ENCODE measurements around the gene NFKB2.

The NFKB2 gene

GRCh38 chr10:102395400-102396316, at the start of gene NFKB2:
NFKB2 (plus strand) TSS chr10:102395705; CDS start chr10:102395960, 255 bp downstream.
- peak; percentile 80 for DNase-seq (ENCODE audit: low read depth)

- DNase-seq (ENCODE audit: low read depth), result peak; percentile 24
Observed at GRCh38 chr10:102347236-102347828, 48.2 kb upstream of the NFKB2 start.

GRCh38 chr10:102352066-102352715, 43.3 kb upstream of the NFKB2 start:
- peak; percentile 36 for DNase-seq (ENCODE audit: low read depth)

- no peak for DNase-seq (ENCODE audit: low read depth)
Observed at GRCh38 chr10:102354451-102354850, 41.1 kb upstream of the NFKB2 start.

- peak; percentile 25 for DNase-seq (ENCODE audit: low read depth)
Observed at GRCh38 chr10:102358712-102359382, 36.7 kb upstream of the NFKB2 start.

- DNase-seq (ENCODE audit: low read depth), result no peak
Observed at GRCh38 chr10:102367441-102367840, 28.1 kb upstream of the NFKB2 start.

- DNase-seq (ENCODE audit: low read depth), result no peak
Observed at GRCh38 chr10:102368077-102368476, 27.4 kb upstream of the NFKB2 start.

- DNase-seq (ENCODE audit: low read depth), result no peak
Observed at GRCh38 chr10:102371295-102371694, 24.2 kb upstream of the NFKB2 start.

- DNase-seq (ENCODE audit: low read depth), result no peak
Observed at GRCh38 chr10:102375250-102375649, 20.3 kb upstream of the NFKB2 start.

GRCh38 chr10:102375867-102376266, 19.6 kb upstream of the NFKB2 start:
- DNase-seq (ENCODE audit: low read depth), result no peak

GRCh38 chr10:102376901-102377300, 18.6 kb upstream of the NFKB2 start:
- DNase-seq (ENCODE audit: low read depth), result no peak

GRCh38 chr10:102379383-102379782, 16.1 kb upstream of the NFKB2 start:
- no peak for DNase-seq (ENCODE audit: low read depth)

- DNase-seq (ENCODE audit: low read depth), result no peak
Observed at GRCh38 chr10:102381983-102382382, 13.5 kb upstream of the NFKB2 start.

GRCh38 chr10:102382871-102383270, 12.6 kb upstream of the NFKB2 start:
- no peak for DNase-seq (ENCODE audit: low read depth)

- peak; percentile 34 for DNase-seq (ENCODE audit: low read depth)
Observed at GRCh38 chr10:102384053-102384452, 11.5 kb upstream of the NFKB2 start.

GRCh38 chr10:102384606-102385429, 10.7 kb upstream of the NFKB2 start:
- DNase-seq (ENCODE audit: low read depth), result peak; percentile 73

- no peak for DNase-seq (ENCODE audit: low read depth)
Observed at GRCh38 chr10:102389894-102390293, 5.6 kb upstream of the NFKB2 start.

GRCh38 chr10:102392306-102392705, 3.2 kb upstream of the NFKB2 start:
- DNase-seq (ENCODE audit: low read depth), result no peak

- DNase-seq (ENCODE audit: low read depth), result no peak
Observed at GRCh38 chr10:102393411-102394078, 2.0 kb upstream of the NFKB2 start.

- DNase-seq (ENCODE audit: low read depth), result peak; percentile 93
Observed at GRCh38 chr10:102394079-102394800, 1.3 kb upstream of the NFKB2 start.
